ENCODE data around the gene SHISA8.
"Not testable (repeated sequence)": the region's sequence is repeated elsewhere in the genome, so short reads cannot be mapped to it uniquely, and the experiment has no call there.

SHISA8 gene
- total RNA-seq = 0 to 0.55 (median 0) reads per million in 17 experiments

DNA sequence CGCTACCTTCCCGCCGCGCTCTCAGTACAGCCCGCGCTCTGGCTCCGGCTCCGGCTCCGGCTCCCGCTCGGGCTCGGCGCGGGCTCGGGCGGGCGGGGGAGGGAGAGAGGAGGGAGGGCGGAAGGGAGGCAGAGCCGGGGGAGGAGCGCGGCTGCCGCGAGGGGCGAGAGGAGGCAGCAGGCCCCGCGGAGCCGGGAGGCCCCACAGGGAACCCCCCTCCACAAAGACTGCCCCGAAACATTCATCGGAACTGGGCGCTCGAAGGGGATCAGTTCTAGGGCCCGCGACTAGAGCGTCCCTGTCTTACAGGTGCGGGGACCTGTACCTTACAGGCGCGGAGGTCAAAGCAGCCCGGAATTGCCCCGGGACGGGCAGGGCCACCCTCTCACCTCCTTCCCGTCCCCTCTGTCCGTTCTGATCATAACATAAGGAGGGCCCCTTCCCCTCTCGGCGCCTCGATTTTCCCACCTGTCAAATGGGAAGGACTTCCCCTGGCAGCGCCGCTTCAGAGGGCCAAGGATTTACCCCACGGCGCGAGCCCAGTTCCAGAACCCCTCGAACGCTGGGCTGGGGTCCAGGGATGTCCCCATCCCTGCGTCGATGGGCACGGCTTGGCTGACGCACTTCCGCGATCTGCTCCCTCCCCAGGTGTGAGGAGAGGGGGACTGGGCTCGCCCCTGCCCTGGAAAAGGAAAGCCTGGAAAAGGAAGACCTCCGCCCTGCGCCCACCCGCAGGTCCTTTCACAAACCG, at the start of gene SHISA8:
TSS of gene SHISA8 (minus strand) at position 40 of the 751 bp plus-strand sequence. CDS start 407 bp downstream, outside the sequence.
- DNase-seq = peak in 2 of 4 experiments; percentile 52 to 56

GRCh38 chr22:41964112-41964491, 49.2 kb upstream of the SHISA8 start:
- DNase-seq = no peak

DNA sequence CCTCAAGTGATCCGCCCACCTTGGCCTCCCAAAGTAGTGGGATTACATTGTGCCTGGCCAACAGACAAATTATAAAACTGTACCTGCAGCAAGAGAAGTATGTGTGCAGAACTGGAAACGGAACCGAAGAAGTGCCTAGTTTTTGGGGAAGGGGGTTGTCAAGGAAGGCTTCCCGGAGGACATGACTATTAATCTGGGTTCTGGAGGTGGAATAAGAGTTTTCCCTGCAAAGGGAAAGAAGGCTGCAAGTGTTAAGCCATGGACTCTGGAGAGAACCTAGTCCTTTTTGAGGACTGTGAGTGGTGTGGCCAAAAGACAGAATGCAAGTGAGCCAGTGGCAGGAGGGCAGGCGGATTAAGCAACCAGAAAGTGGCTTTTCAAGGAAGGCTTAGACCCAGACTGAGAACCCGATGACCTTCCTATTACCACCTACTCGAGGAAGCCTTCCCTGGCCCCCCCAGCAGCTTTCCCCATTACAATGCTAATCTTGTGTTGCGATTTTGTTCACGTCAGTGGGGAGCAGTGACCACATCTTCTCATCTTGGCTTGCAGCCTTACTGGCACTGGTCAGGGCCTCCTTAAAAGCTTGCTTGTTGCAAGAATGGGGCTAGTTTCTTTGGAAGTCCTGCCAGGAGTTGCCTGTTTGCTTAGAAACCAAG, 48.7 kb upstream of the SHISA8 start:
- DNase-seq = no peak

GRCh38 chr22:41957941-41958556, 43.2 kb upstream of the SHISA8 start:
- DNase-seq = no peak

DNA sequence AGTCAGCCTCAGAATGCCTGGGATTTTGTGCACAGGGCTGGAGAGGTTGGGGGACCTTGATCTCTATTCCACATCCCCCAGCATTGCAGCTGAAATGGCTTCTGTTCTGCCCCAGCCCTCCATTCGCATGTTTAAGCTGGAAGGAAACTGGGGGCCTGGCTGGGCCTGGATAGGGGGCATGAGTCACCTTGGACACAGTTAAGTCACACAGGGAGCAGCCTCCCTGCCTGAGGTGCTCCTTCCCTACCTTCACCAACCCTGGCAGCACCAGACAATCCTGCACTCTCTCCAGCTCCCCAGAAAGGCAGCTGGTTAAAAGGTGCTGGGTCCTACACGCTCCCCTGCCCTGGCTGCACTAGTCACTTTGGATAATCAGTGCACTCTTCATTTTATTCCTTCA, 37.8 kb upstream of the SHISA8 start:
- DNase-seq = no peak

DNA sequence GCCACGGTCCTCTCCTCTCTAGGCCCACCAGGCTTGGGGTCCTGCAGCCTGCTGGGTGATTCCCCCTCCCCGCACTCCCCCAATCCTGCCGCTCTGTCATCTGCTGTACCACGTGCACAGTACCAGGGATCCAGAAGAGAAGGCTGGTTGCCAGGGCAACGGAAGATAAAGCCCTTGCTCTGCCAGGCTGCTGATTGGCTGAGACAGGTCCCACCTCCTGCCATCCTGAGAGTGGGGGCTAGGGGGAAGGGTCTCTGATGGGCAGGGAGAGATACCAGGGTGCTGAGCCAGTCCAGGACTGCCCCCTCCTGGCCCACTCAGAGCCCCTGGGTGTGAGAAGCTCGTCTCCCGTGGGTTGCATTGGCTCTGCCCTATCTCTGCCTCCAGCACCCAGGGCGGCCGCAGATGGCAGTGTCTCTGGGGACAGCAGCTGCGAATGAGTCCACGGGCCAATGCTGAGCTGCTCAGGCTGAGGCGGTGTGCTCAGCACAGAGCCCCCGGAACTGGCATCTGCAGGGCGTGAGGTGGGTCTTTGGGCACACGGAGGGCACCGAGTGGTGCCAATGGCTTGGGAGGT, 37.1 kb upstream of the SHISA8 start, which contains the start of gene SMIM45:
TSS of gene SMIM45 (plus strand) at position 253 of the 577 bp plus-strand sequence.
- no peak for DNase-seq

DNA sequence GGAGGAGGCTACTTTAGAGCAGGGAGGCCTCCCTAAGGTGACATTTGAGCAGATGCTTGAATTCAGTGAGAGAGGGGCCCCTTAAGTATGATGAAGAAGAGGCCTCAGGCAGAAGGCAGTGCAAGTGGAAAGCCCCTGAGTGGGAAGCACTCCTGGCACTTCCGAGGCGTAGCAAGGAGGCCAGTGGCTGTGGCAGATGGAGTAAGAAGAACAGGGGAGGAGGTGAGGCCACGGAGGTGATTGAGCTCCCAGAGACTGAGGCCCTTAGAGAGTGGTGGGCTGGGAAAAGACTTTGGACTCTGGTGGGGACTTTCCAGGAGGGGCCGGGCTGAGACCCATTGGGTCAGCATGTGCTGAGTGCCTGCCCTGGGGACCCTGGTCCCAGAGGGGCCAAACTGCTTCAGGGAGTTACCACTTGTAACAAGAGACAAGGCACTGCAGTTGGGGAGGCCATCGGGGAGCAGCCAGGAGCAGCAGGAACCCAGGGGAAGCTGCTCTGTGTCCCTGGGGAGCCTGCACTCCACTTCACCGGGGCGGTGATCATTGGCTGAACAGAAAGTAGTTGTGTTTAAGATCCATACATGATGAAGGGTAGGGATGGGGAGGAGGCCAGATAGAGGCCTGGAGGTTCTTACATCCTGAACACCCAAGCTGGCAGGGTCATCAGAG, 34.6 kb upstream of the SHISA8 start:
- no peak for DNase-seq

DNA sequence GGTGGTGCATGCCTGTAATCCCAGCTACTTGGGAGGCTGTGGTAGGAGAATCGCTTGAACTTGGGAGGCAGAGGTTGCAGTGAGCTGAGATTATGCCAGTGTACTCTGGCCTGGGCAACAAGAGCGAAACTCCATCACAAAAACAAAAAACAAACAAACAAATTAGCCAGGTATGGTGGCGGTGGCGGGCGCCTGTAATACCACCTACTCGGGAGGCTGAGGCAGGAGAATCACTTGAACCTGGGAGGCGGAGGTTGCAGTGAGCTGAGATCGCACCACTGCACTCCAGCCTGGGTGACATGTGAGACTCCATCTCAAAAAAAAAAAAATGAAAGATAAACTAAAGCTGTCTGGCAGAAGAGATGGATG, 34.0 kb upstream of the SHISA8 start:
- not testable (repeated sequence) for DNase-seq

DNA sequence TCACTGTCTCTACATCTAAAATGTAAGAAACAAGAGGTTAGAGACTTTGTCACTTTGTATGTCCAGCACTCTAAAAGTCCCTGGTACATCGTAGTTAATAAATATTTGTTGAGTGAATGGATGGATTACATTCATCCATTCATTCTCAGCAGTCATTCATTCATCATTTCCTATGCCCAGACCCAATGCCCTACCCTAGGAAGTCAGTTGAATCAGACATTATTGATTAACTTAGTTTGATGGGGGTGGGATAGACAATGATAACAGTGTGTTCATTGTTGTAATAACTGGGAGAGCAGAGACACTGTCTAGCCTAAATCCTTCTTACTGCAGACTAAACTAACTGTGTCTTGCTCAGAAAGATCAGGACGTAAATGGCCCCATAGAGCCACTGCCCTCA, 33.3 kb upstream of the SHISA8 start:
- no peak for DNase-seq

- no peak for DNase-seq
Observed at GRCh38 chr22:41947424-41948080, 32.7 kb upstream of the SHISA8 start.

DNA sequence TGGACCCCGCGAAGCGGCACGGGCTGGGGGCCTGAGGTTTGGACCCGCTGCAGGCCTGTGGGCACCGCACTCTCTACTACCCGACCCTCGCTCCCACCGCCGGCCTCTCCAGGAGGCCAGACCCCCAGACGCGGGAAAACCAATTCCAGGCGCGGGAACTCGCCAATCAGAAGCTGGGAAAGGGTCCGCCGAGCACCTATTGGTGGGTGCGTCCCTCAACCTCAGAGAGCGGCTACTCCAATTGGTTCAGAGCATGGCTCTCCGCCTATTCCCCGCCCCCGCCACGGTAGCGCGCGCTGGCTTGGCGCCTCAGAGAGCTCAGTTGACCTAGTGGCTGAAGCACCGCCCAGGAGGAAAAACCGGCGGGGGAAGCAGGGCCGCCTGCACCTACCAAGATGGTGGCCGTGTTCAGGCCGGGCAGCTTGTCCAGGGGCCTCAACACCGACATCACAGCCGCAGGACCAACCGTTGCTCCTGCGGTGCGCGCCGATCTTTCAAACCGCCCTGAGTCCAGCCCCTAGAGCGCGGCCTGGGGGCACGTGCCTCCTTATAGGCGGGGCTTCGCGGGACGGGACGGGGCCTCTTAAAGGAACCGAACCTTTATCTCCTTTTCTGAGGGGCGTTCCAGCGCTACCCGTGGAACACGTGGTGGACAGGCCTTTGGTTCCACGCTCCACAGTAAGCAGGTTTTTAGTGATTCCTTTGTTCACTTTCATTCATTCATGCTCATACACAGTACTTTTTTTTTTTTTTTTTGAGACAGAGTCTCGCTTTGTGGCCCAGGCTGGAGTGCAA, 32.0 kb upstream of the SHISA8 start, which contains the start of gene CENPM:
TSS of gene CENPM (minus strand) at position 524 of the 795 bp plus-strand sequence. CDS start at position 448, 76 bp downstream.
- peak; percentile 94 to 97 (median 95) for DNase-seq

- peak; percentile 43 to 65 (median 64) for DNase-seq
Observed at GRCh38 chr22:41943661-41944209, 28.9 kb upstream of the SHISA8 start.

GRCh38 chr22:41940832-41941765, 26.2 kb upstream of the SHISA8 start:
- DNase-seq = peak; percentile 84 to 89 (median 86)

DNA sequence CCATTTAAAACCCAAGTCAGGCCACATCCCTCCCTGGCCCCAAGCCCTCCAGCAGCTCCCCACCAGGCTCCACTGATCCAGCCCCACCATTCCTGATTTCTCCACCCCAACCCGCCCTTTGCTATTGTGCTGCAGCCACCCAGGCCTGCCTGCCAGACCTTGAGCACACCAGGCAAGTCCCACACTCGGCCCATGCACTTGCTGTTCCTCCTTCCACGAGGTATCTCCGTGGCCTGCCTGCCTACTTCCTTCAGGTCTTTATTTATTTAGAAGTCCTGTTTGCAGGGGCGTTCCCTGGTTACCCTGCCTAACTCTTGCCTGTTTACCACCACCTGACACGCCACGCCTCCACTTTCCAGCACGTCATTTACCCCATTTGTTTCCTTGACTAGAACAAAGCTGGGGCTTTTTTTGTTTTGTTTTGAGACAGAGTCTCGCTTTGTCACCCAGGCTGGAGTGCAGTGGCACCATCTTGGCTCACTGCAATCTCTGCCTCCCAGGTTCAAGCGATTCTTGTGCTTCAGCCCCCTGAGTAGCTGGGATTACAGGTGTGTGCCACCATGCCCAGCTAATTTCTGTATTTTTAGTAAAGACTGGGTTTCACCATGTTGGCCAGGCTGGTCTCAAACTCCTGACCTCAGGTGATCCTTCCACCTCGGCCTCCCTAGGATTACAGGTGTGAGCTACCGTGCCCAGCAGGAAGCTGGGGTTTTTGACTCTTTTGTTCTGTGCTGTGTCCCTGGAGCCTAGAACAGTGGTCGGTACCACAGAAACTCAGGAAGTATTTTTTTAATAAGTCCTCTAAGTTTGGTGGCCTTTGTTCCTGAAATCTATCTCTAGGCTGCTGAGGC, 25.3 kb upstream of the SHISA8 start:
- peak; percentile 26 to 57 (median 44) for DNase-seq

- DNase-seq = no peak
Observed at GRCh38 chr22:41936894-41937169, 22.0 kb upstream of the SHISA8 start.

GRCh38 chr22:41935509-41935908, 20.6 kb upstream of the SHISA8 start:
- DNase-seq = no peak

- no peak for DNase-seq
Observed at GRCh38 chr22:41935015-41935351, 20.1 kb upstream of the SHISA8 start.

DNA sequence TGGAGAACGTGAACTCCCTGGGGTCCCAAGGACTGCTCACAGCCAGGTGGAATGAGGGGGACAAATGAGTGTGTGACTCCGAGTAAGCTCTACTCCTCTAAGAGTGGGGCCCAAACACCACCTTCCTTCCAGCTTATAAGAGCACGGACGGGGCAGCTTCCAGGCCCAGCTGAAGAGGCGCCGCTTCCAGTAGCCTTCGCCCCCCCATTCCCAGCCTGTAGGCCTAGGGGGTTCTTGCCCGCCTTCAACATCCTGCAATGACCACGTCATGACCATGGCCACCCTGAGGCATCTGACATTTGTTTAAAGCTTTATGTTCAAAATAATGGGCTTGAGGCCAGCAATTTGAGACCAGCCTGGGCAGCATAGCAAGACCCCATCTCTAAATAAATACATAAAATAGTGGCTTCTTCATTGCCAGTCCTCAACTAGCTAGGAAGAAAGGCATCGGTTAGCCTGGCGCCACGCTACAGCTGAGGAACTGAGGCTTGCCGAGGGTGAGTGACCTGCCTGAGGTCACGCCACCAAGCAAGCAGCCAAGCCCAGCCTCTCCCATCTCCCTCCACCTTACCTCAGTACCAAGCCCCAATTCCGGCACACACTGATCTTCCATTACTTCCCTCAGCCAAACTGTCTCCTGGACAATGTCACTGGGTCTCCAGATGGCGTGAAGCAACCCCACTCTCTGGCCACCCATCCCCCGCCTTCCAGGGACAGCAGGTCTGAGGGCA, 19.6 kb upstream of the SHISA8 start:
- no peak for DNase-seq
